Bronchial epithelial cell (primary cell): Measurements from ENCODE around the gene UPF3B. TPM values are rescaled to one million over a fixed set of nuclear protein-coding genes. Genes with fewer than 3 reads are reported as not detected.
A peak's percentile ranks its signal among the peaks of the same experiment; 100 is the strongest.

Experiments
- DNase-seq: peaks from one replicate; pipeline ENCODE4 v3.0.0-alpha.2; 2010; ENCODE audit warnings: low read depth
- FAIRE-seq: peaks from 2 replicates; lab custom pipeline; 2011; peaks lifted over from hg19 to GRCh38; lab: Jason Lieb, UNC
- H3K27me3 ChIP-seq: 2 replicates; pipeline ENCODE4 v1.5.1; 2011; ENCODE audit warnings: low read length; ENCODE audit not compliant: control insufficient read depth, insufficient read depth
- H3K36me3 ChIP-seq: 2 replicates; pipeline ENCODE4 v1.5.1; 2011; ENCODE audit warnings: low read length; ENCODE audit not compliant: control insufficient read depth, insufficient read depth
- H3K4me3 ChIP-seq: 2 replicates; pipeline ENCODE4 v1.5.1; 2011; ENCODE audit warnings: mild to moderate bottlenecking, low read depth, low read length, control low read depth
- CTCF ChIP-seq: IDR thresholded peaks from 2 replicates; pipeline ENCODE4 v1.5.1; 2011; ENCODE audit warnings: mild to moderate bottlenecking, moderate library complexity, low read length, control low read depth, inconsistent platforms; ENCODE audit not compliant: insufficient read depth, severe bottlenecking
- total RNA-seq: library from RNA; depleted of rRNA; stranded (reverse); fragments of >200 nt; gene quantifications from 2 replicates; pipeline ENCODE4 v1.2.1, GENCODE V29; 2014

The UPF3B gene
- total RNA-seq, 1 donor from 2014 or later = 1.1 TPM

GRCh38 chrX:119887721-119888425 lies 35.1 kb upstream of the UPF3B start:
- DNase-seq (peak; percentile 23), FAIRE-seq (no peak)
- no peaks in the 10 kb centered on the region for H3K36me3 ChIP-seq
- TF ChIP-seq CTCF = peak; percentile 57
- no peaks in the 10 kb centered on the region for H3K27me3 ChIP-seq
- peak overlapping the region; percentile 6 for H3K4me3 ChIP-seq

GRCh38 chrX:119885554-119886428 lies 33.0 kb upstream of the UPF3B start:
- FAIRE-seq = no peak
- no peak overlapping the region for H3K4me3 ChIP-seq
- no peak for TF ChIP-seq CTCF
- DNase-seq = no peak
- no peaks in the 10 kb centered on the region for H3K36me3 ChIP-seq
- H3K27me3 ChIP-seq = no peaks in the 10 kb centered on the region

DNA sequence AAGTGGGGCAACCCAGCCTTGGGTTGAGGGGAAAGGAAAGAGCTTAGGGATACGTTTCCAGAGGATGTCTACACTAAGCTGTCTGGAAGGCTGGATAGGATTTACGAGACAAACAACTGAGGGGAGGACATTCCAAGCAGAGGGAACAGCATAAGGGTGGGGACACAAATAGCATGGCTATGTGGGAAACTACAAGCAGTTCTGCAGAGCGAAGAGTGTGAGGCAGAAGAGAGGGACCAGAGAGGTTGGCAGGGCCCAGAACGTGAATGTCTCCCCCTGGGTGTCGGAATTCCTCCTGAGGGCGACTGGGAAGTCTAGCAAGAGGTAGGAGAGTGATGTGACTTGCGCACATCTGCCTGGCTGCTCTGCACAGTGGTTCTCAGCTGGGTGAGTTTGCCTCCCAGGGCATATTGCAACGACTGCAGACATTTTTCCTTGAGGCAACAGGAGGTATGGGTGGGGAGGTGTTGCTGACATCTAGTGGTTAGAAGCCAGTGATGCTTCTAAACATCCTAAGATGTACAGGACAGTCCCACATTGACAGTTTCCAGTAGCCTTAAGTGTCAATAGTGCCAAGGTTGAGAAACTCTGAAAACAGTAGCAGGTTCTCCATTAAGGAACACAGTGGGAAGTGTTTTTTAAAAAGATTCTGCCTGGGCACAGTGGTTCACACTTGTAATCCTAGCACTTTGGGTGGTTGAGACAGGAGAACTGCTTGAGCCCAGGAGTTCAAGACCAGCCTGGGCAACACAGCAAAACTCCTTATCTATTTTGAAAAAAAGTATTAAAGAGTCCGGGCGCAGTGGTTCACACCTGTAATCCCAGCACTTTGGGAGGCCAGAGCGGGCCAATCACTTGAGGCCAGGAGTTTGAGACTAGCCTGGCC lies 28.0 kb upstream of the UPF3B start:
- Histone ChIP-seq H3K4me3 (no peak overlapping the region), H3K36me3 (no peaks in the 10 kb centered on the region), H3K27me3 (no peaks in the 10 kb centered on the region)
- DNase-seq (peak; percentile 47), FAIRE-seq (peak; percentile 92)
- TF ChIP-seq CTCF = peak; percentile 75

DNA sequence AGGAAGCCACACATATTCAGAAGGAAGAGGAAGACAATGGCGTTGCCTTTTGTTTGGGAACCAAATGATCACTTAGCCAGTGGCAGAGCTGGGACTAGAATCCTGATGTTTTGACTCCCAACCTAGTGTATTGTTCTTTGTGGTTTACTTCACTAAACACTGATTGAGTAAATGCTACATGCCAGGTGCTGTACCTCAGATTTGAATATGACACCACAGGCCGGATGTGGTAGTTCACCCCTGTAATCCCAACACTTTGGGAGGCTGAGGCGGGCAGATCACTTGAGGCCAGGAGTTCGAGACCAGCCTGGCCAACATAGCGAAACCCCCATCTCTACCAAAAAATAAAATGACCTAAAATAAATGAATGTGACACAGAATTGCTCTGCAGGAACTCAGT lies 27.3 kb upstream of the UPF3B start:
- Histone ChIP-seq H3K4me3 (no peak overlapping the region), H3K36me3 (no peaks in the 10 kb centered on the region), H3K27me3 (no peaks in the 10 kb centered on the region)
- TF ChIP-seq CTCF = no peak
- no peak for FAIRE-seq
- peak; percentile 7 for DNase-seq

DNA sequence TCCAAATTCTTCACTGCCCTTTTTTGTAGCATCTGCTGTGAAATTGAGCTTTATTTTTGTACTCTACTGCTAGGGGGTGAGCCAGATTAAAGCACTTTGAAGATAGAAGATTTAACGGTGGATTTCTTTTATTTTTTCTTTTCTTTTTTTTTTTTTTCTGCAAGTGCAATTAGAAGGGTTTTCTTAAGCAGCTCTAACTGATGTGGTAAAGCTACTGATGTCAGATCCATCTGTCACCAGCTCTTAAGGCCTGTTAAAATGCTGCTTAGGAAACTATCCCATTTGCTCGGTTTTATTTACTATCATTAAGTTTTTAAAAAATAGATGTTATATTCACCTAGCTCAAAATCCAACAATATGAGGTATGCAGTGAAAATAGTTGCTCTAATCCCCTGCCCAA lies 26.0 kb upstream of the UPF3B start:
- FAIRE-seq (no peak), DNase-seq (no peak)
- Histone ChIP-seq H3K27me3 (no peaks in the 10 kb centered on the region), H3K36me3 (no peaks in the 10 kb centered on the region), H3K4me3 (no peak overlapping the region)
- no peak for TF ChIP-seq CTCF
